Inflammatory macrophage treated with lipopolysaccharide for 1 hour (primary cell): ENCODE data around the gene KRT12.
A peak's percentile ranks its signal among the peaks of the same experiment; 100 is the strongest.
"Not testable (repeated sequence)": the region's sequence is repeated elsewhere in the genome, so short reads cannot be mapped to it uniquely, and the experiment has no call there.

Source experiments
- DNase-seq, 2 donors: peaks; one replicate each; pipeline ENCODE4 v3.0.0-alpha.2; 2020 to 2022

The KRT12 gene

GRCh38 chr17:40883626-40884334 is 16.8 kb upstream of the KRT12 start:
- DNase-seq: no peak

- no peak for DNase-seq
Measured at GRCh38 chr17:40883031-40883430, 16.0 kb upstream of the KRT12 start.

DNA sequence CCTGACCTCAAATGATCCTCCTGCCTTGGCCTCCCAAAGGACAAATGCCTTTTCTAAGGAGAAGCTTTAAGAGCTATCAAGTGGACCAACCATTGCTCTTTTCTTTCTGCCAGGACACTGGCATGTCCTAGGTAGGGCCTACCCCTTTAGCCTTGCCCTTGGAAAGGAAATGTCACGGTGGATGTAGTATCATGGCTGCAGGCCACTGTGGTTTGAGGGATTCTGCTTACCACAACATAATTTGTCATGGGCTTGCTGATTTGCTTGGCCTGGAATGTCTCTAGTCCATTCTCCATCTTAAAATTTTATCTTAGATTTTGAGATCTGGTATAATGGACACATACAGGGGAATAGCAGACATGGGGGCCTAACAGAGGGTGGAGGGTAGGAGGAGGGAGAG is 12.0 kb upstream of the KRT12 start:
- no peak for DNase-seq

DNA sequence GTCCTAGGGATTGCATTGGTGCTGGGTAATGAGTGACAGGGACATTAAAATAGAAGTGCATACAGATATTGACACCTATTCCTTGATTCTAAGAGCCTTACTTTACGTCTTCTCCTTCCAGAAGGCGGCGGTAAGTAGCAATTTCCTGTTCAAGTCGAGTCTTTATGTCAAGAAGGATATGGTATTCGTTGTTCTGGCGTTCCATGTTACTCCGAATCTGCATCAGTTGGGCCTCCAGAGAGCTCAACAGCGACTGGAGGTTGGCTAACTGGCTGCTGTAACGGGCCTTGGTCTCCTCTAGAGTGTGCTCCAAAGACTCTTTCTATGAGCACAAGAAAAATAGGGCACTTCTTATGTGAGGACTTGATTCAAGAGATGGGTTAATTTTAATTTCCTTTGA is 11.0 kb upstream of the KRT12 start:
- no peak for DNase-seq

DNA sequence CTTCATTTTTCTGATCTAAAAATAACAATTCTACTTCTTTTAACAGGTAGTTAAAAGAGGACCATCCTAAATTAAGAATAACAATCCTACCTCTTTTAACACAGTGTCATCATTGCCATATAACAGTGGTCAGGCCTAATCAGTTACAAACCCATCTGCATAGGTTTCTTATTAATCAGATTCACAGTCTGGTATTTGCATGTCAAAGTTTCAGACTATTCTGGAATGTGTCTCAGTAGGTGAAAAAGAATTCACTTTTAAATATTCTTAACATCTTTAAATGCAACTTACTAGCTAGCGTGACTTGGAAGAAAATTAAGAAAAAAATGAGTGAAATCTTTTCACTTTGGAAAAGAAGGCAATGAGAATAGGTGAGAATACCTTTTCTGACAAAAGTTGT is 6.8 kb upstream of the KRT12 start:
- DNase-seq: no peak

DNA sequence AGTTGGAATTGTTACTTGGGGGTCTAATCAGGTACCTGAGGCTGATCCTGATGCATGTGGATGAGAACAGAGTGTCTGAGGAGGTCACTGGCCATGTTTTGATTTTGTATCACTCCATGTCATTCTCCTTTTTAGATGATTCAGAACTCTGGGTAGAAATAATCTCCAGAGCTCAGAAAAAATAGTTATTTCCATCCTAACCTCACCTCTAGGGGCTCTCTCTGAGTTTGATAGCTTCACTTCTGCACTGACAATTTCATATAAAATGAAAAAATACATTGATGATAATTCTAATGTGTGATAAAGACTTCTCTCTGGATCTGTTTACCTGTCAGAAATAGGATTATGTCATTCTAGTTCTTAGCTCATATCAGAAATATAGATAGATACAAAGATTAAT is 6.2 kb upstream of the KRT12 start:
- DNase-seq: no peak

GRCh38 chr17:40872416-40872815 is 5.4 kb upstream of the KRT12 start:
- no peak for DNase-seq

DNA sequence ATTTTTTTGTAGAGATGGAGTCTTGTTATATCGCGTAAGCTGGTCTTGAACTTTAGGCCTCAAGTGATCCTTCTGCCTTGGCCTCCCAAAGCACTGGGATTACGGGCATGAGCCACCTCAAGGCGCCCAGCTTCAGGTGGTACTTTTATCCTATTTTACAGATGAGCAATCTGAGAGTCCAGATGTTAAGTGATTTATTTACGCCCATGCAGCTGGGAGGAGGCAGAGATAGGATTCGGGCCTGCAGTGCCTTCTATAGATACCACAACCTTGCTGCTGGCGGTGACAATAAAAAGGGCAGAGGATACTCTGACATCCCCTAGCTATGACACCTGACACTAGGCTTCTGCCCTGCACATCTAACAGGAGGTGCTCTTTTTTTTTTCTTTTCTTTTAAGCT is 4.3 kb upstream of the KRT12 start:
- no peak for DNase-seq

GRCh38 chr17:40870136-40870535 is 3.1 kb upstream of the KRT12 start:
- no peak for DNase-seq

DNA sequence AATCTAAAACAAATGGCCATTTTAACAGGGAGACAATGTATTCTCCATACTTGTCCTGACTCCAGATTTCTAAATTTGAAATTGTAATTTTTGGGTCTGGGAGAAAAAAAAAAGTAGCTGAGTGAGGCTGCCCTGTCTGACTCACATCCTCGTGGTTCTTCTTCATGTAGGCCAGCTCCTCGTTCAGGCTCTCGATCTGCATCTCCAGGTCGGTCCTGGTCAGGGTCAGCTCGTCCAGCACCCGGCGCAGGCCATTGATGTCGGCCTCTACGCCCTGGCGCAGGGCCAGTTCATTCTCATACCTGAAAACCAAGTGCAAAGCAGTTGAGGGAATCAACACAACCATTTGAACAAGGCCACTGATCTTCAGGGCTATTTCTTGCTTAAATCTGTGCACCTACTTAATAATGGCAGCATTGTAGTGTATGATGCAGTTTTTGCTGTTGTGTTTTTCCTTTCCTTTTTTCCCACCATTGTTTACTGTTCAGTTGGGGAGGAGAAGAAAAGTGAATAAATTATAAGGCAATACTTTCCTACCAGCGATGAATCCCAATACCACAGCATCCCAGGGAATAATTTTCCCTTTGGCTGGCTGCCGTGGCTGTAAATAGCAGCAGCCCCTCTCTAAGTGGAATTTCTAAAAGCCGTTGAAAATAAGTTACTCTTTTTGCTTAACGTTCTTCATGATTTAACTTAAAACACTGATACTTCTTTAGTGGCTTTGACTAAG is 2.2 kb downstream of the KRT12 start:
- no peak for DNase-seq

GRCh38 chr17:40862985-40863733 is 3.9 kb downstream of the KRT12 start:
- no peak for DNase-seq

DNA sequence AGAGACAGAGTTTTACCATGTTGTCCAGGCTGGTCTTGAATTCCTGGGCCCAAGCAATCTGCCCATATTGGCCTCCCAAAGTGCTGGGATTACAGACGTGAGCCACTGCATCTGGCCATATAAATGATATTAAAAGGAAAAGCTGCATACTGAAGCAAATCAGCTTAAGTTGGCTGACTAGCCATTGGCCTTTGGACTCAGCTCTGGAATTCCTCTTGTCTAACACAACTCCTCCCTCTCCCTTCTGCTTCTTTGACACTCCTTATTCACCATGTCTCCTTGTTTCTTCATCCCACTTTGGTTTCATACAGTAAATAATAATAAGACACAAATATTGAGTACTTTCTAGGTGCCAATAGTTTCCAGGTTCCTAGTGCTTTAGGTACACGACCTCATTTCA is 7.5 kb downstream of the KRT12 start:
- DNase-seq: no peak

DNA sequence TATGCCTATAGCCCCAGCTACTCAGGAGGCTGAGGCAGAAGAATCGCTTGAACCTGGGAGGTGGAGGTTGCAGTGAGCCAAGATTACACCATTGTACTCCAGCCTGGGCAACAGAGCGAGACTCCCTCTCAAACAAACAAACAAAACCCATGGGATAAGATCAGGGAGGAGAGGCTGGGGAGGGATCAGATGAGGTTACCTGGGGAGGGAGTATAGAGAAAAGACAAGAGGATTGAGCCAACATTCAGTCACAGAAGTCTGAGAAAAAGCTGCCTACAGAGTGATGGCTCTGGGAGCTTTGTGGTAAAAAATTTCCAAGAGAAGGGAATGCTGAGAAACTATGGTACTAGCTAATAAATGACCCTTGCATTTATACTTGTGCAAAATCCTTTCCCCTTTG is 8.4 kb downstream of the KRT12 start:
- not testable (repeated sequence) for DNase-seq

DNA sequence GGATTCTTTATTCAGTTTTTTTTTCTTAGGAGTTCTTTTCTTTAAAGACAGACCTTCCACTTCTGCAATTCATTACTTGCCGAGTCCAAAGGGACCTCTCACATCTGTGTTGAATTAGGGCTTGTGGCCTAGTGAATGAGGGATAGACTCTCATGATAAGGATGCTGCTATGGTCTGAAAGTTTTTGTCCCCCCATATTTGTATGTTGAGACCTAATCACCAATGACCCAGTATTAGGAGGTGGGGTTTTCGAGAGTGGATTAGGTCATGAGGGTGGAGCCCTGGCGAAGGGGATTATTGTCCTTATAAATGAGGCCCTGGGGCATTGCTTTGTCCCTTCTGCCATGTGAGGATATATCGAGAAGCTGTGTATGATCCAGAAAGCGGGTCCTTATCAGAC is 9.5 kb downstream of the KRT12 start:
- no peak for DNase-seq

GRCh38 chr17:40854175-40854814 is 12.7 kb downstream of the KRT12 start:
- peak; percentile 72 to 81 for DNase-seq

DNA sequence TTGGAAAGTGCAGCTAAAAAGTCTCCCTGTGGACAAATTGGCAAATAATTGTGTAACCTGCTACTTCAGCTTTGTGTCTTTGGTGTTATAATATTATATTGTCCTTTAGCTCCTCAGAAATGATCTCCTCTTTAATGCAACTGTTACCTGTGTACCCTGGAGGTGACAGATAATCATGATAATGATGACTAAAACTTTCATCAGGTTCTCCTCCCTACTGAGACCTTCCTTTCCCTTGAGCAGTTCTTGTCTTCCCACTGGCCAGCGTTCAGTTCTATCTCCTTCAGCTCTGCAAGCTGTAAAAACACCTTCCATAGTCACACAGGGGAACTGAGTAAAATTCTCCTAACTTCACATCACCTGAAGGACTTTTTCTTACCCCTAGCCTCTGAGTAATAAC is 14.7 kb downstream of the KRT12 start:
- no peak for DNase-seq

- no peak for DNase-seq
Measured at GRCh38 chr17:40850293-40850972, 16.6 kb downstream of the KRT12 start.

DNA sequence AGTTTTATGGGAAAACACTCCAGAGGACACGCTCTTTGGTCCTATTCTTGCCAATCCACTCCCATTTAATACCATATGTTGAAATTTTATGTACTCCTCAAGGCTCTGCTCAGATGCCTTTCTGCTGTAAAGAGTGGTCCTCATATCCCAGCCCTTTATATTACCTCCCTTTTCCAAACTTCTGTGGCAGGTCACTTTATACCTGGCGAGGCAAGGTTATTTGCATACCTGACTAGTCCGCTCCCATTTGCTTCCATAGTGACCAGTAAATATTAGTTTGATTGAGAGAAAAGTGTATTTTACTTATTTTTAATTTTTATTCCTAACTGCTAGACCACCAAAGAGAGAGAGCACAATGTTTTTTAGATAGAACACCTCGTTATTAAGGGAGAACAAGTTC is 17.3 kb downstream of the KRT12 start:
- DNase-seq: no peak

GRCh38 chr17:40848583-40849235 is 18.3 kb downstream of the KRT12 start:
- no peak for DNase-seq

- DNase-seq: no peak
Measured at GRCh38 chr17:40846515-40847144, 20.4 kb downstream of the KRT12 start.

GRCh38 chr17:40844671-40845107 is 22.3 kb downstream of the KRT12 start:
- no peak for DNase-seq

GRCh38 chr17:40843242-40843641 is 23.8 kb downstream of the KRT12 start:
- no peak for DNase-seq
